ENCODE measurements around the gene LSM14A.
"Not testable (repeated sequence)": the region's sequence is repeated elsewhere in the genome, so short reads cannot be mapped to it uniquely, and the experiment has no call there.

LSM14A gene

DNA sequence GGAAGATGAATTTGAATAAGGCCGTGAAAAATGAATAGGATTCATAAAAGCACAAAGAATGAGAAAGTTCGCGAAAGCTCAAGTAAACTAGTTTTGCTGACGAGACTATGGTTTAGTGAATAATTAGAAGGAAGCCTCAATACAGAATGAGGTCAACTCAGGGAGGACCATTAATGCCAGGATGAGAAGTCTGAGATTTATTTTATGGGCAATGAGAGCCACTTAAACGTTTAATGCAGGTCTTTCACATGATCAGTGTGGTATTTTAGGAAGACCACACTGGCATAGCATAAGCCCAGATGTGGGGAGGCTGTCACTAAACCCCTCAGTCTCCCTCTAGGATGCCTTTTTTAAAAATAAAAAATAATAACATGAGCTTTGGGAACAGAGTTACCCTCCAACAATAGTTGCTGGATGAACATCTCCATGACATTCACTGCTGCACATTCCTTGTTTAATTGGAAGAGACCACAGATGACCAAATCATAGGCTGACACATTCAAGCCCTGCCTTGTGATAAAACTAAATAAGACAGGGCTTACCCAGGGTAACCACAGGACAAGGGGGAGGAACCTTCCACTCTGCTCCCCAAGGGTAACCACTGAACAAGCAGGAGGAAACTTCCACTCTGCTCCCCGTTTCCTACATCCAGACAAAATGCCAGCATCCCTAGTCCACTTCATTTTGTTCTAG, 43.6 kb upstream of the LSM14A start:
- no peak for DNase-seq
- no peak overlapping the region for H4K91ac ChIP-seq (ENCODE audit: low read depth, low read length)
- H2BK5ac ChIP-seq (ENCODE audit: low read depth, low read length, poor library complexity) = no peak overlapping the region
- H2BK12ac ChIP-seq (ENCODE audit: low read length) = no peak overlapping the region
- no peaks in the 10 kb centered on the region for H3K79me1 ChIP-seq (ENCODE audit: low read length)
- no peak overlapping the region for H3K23ac ChIP-seq (ENCODE audit: low read length)
- no peak overlapping the region for H4K12ac ChIP-seq (ENCODE audit: low read depth, low read length)
- H2AFZ ChIP-seq (ENCODE audit: insufficient read depth, low read length, poor library complexity) = no peak overlapping the region
- H2AK5ac ChIP-seq (ENCODE audit: low read length) = no peak overlapping the region
- H3K4me3 ChIP-seq (ENCODE audit: low read depth, low read length) = no peak overlapping the region
- no peaks in the 10 kb centered on the region for H3K27me3 ChIP-seq (ENCODE audit: insufficient read depth, low read length)
- no peaks in the 10 kb centered on the region for H3K79me2 ChIP-seq (ENCODE audit: control insufficient read depth, insufficient read depth, low read length, poor library complexity)
- no peak overlapping the region for H3K9ac ChIP-seq (ENCODE audit: low read length)
- H3K4me2 ChIP-seq (ENCODE audit: low read length) = no peak overlapping the region
- H3K9me3 ChIP-seq (ENCODE audit: insufficient read depth, low read depth, low read length) = no peaks in the 10 kb centered on the region
- H3K36me3 ChIP-seq (ENCODE audit: control insufficient read depth in 1 of 2, insufficient read depth in 2 of 2, low read length in 2 of 2) = no peaks in the 10 kb centered on the region
- H3K4ac ChIP-seq (ENCODE audit: low read depth, low read length) = no peak overlapping the region
- WGBS (ENCODE audit: extremely low coverage, insufficient coverage, insufficient read length) = no CpG with 5 or more reads among the region's 6 CpGs
- no peak overlapping the region for H4K8ac ChIP-seq (ENCODE audit: low read depth, low read length)
- no peak overlapping the region for H3K18ac ChIP-seq (ENCODE audit: low read length)
- H3K27ac ChIP-seq (ENCODE audit: low read depth, low read length) = no peak overlapping the region
- H3K14ac ChIP-seq (ENCODE audit: low read length) = no peak overlapping the region
- no peaks in the 10 kb centered on the region for H3K4me1 ChIP-seq (ENCODE audit: control insufficient read depth in 1 of 2, insufficient read depth in 2 of 2, low read length in 2 of 2)
- H2BK120ac ChIP-seq (ENCODE audit: insufficient read depth, low read length, poor library complexity) = no peak overlapping the region

DNA sequence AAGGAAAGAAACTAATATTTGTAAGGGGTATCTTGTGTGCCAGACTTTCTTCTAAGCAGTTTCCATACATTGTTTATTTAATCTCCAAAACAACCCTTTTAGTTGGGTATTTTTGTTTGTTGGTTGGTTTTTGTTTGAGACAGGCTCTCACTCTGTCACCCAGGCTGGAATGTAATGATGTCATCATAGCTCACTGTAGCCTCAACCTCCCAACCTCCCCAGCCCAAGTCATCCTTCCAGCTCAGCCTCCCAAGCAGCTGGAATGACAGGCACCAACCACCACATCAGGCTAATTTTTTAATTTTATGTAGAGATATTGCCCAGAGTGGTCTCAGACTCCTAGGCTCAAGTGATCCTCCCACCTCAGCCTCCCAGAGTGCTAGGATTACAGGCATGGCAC, 41.2 kb upstream of the LSM14A start:
- Histone ChIP-seq H3K36me3 (ENCODE audit: control insufficient read depth in 1 of 2, insufficient read depth in 2 of 2, low read length in 2 of 2) (no peaks in the 10 kb centered on the region), H3K4me2 (ENCODE audit: low read length) (no peak overlapping the region), H3K27ac (ENCODE audit: low read depth, low read length) (no peak overlapping the region), H3K18ac (ENCODE audit: low read length) (no peak overlapping the region), H3K4ac (ENCODE audit: low read depth, low read length) (no peak overlapping the region), H4K91ac (ENCODE audit: low read depth, low read length) (no peak overlapping the region), H3K27me3 (ENCODE audit: insufficient read depth, low read length) (no peaks in the 10 kb centered on the region), H2BK120ac (ENCODE audit: insufficient read depth, low read length, poor library complexity) (no peak overlapping the region), H3K14ac (ENCODE audit: low read length) (no peak overlapping the region), H3K79me2 (ENCODE audit: control insufficient read depth, insufficient read depth, low read length, poor library complexity) (peaks cover 3% of the 10 kb centered on the region), H4K12ac (ENCODE audit: low read depth, low read length) (no peak overlapping the region), H3K9me3 (ENCODE audit: insufficient read depth, low read depth, low read length) (no peaks in the 10 kb centered on the region), H4K8ac (ENCODE audit: low read depth, low read length) (no peak overlapping the region), H2AK5ac (ENCODE audit: low read length) (no peak overlapping the region), H2AFZ (ENCODE audit: insufficient read depth, low read length, poor library complexity) (no peak overlapping the region), H2BK5ac (ENCODE audit: low read depth, low read length, poor library complexity) (no peak overlapping the region), H3K9ac (ENCODE audit: low read length) (no peak overlapping the region), H3K79me1 (ENCODE audit: low read length) (peaks cover 6% of the 10 kb centered on the region), H3K23ac (ENCODE audit: low read length) (no peak overlapping the region), H3K4me3 (ENCODE audit: low read depth, low read length) (no peak overlapping the region), H2BK12ac (ENCODE audit: low read length) (no peak overlapping the region), H3K4me1 (ENCODE audit: control insufficient read depth in 1 of 2, insufficient read depth in 2 of 2, low read length in 2 of 2) (no peaks in the 10 kb centered on the region)
- peak in 1 of 2 donors; percentile 55 for DNase-seq

DNA sequence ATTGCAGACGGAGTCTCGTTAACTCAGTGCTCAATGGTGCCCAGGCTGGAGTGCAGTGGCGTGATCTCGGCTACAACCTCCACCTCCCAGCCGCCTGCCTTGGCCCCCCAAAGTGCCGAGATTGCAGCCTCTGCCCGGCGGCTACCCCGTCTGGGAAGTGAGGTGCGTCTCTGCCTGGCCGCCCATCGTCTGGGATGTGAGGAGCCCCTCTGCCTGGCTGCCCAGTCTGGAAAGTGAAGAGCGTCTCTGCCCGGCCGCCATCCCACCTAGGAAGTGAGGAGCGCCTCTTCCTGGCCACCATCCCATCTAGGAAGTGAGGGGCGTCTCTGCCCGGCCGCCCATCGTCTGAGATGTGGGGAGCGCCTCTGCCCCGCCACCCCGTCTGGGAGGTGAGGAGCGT, 40.2 kb upstream of the LSM14A start:
- H2AK5ac ChIP-seq (ENCODE audit: low read length); H3K4me2 ChIP-seq (ENCODE audit: low read length); H3K4me3 ChIP-seq (ENCODE audit: low read depth, low read length); H4K12ac ChIP-seq (ENCODE audit: low read depth, low read length); H2BK5ac ChIP-seq (ENCODE audit: low read depth, low read length, poor library complexity); H3K27me3 ChIP-seq (ENCODE audit: insufficient read depth, low read length); H2BK12ac ChIP-seq (ENCODE audit: low read length); H3K9ac ChIP-seq (ENCODE audit: low read length); H4K91ac ChIP-seq (ENCODE audit: low read depth, low read length); H3K14ac ChIP-seq (ENCODE audit: low read length); DNase-seq; H3K79me1 ChIP-seq (ENCODE audit: low read length); H3K27ac ChIP-seq (ENCODE audit: low read depth, low read length); H3K4me1 ChIP-seq (ENCODE audit: control insufficient read depth in 1 of 2, insufficient read depth in 2 of 2, low read length in 2 of 2); H4K8ac ChIP-seq (ENCODE audit: low read depth, low read length); H3K23ac ChIP-seq (ENCODE audit: low read length); H3K79me2 ChIP-seq (ENCODE audit: control insufficient read depth, insufficient read depth, low read length, poor library complexity); H3K9me3 ChIP-seq (ENCODE audit: insufficient read depth, low read depth, low read length); H2BK120ac ChIP-seq (ENCODE audit: insufficient read depth, low read length, poor library complexity); H3K18ac ChIP-seq (ENCODE audit: low read length); H2AFZ ChIP-seq (ENCODE audit: insufficient read depth, low read length, poor library complexity); H3K36me3 ChIP-seq (ENCODE audit: control insufficient read depth in 1 of 2, insufficient read depth in 2 of 2, low read length in 2 of 2); H3K4ac ChIP-seq (ENCODE audit: low read depth, low read length): not testable (repeated sequence)
- no CpG with 5 or more reads among the region's 24 CpGs for WGBS (ENCODE audit: extremely low coverage, insufficient coverage, insufficient read length)

DNA sequence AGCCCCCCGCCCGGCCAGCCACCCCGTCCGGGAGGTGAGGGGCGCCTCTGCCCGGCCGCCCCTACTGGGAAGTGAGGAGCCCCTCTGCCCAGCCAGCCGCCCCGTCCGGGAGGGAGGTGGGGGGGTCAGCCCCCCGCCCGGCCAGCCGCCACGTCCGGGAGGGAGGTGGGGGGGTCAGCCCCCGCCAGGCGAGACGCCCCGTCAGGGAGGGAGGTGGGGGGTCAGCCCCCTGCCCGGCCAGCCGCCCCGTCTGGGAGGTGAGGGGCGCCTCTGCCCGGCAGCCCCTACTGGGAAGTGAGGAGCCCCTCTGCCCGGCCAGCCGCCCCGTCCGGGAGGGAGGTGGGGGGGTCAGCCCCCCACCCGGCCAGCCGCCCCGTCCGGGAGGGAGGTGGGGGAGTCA, 39.6 kb upstream of the LSM14A start:
- H3K79me2 ChIP-seq (ENCODE audit: control insufficient read depth, insufficient read depth, low read length, poor library complexity); H4K91ac ChIP-seq (ENCODE audit: low read depth, low read length); H3K27ac ChIP-seq (ENCODE audit: low read depth, low read length); H2BK120ac ChIP-seq (ENCODE audit: insufficient read depth, low read length, poor library complexity); H3K4me2 ChIP-seq (ENCODE audit: low read length); H3K79me1 ChIP-seq (ENCODE audit: low read length); H2BK5ac ChIP-seq (ENCODE audit: low read depth, low read length, poor library complexity); H2BK12ac ChIP-seq (ENCODE audit: low read length); H3K9me3 ChIP-seq (ENCODE audit: insufficient read depth, low read depth, low read length); H3K9ac ChIP-seq (ENCODE audit: low read length); H3K4me3 ChIP-seq (ENCODE audit: low read depth, low read length); DNase-seq; H3K18ac ChIP-seq (ENCODE audit: low read length); H2AK5ac ChIP-seq (ENCODE audit: low read length); H4K12ac ChIP-seq (ENCODE audit: low read depth, low read length); H3K23ac ChIP-seq (ENCODE audit: low read length); H3K4ac ChIP-seq (ENCODE audit: low read depth, low read length); H2AFZ ChIP-seq (ENCODE audit: insufficient read depth, low read length, poor library complexity); H3K14ac ChIP-seq (ENCODE audit: low read length); H3K36me3 ChIP-seq (ENCODE audit: control insufficient read depth in 1 of 2, insufficient read depth in 2 of 2, low read length in 2 of 2); H3K27me3 ChIP-seq (ENCODE audit: insufficient read depth, low read length); H4K8ac ChIP-seq (ENCODE audit: low read depth, low read length); H3K4me1 ChIP-seq (ENCODE audit: control insufficient read depth in 1 of 2, insufficient read depth in 2 of 2, low read length in 2 of 2): not testable (repeated sequence)
- WGBS (ENCODE audit: extremely low coverage, insufficient coverage, insufficient read length) = no CpG with 5 or more reads among the region's 32 CpGs
